Amniotic epithelial cell (primary cell): ENCODE measurements around the gene MRPL27.

ENCODE experiments used
- DNase-seq: peaks from one replicate; pipeline ENCODE4 v3.0.0-alpha.2; 2010; ENCODE audit warnings: low read depth

Gene MRPL27

DNA sequence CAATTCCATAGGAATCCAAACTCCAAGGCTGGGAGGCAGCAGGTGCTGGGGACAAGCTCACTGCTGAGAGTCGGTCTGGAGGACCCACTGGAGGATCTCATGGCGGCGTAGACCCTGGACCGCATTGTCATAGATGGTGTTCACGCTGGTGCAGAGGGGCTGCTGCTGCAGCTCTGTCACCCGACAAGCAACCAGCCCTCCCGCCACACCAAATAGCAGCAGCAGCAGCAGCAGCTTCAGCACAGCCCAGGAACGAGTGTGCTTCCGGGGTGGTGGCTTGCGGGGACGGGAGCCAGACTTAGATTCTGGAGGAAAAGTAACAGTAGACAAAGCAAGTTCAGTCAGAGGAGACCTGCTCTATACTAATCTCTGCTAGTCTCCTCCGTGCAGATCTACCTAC, 9.9 kb upstream of the MRPL27 start:
- DNase-seq: no peak

DNA sequence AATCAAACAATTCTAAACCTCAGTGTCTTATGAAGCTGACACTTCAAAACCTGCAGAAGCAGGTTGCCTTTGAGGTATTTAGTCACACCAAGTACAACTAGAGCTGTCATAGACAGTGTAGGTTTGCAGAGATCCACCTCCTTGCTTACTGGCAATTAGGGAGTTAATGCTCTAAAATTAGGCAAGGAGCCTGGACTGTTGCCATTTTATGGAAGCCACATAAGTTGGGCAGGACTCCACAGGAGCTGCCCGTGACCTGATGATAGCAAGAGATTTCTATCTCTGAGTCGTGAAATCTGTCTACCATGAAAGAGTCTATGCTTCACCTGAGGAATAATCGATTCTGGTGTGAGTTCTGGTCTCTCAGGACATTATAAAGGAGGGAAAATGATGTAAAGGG, 8.9 kb upstream of the MRPL27 start:
- peak; percentile 41 for DNase-seq

DNA sequence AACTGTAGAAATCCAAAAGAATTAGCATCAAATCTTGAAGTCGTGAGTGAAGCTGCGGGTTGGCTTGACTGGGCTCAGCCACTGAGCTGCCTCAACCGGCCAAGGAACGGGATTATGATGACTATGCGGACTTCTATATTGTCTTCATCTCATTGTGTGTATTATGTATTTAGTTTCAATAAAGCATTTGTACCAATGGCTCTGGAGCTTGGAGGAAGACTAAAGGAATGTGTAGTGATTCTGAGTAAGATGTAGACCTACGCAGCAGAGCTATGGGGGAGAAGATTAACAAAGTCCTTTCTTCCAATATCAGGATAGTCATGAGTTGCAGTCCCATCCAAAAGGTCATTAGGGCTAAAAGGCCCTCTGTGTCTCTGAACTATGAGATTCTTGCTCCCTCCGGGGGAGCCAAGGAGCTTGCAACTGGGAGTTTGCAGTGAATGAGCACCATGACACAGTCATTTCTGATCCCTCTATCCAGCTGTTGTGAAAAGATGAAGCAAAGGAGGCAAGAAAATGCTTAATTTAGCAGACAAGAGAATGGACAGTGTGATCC, 8.4 kb upstream of the MRPL27 start:
- no peak for DNase-seq

DNA sequence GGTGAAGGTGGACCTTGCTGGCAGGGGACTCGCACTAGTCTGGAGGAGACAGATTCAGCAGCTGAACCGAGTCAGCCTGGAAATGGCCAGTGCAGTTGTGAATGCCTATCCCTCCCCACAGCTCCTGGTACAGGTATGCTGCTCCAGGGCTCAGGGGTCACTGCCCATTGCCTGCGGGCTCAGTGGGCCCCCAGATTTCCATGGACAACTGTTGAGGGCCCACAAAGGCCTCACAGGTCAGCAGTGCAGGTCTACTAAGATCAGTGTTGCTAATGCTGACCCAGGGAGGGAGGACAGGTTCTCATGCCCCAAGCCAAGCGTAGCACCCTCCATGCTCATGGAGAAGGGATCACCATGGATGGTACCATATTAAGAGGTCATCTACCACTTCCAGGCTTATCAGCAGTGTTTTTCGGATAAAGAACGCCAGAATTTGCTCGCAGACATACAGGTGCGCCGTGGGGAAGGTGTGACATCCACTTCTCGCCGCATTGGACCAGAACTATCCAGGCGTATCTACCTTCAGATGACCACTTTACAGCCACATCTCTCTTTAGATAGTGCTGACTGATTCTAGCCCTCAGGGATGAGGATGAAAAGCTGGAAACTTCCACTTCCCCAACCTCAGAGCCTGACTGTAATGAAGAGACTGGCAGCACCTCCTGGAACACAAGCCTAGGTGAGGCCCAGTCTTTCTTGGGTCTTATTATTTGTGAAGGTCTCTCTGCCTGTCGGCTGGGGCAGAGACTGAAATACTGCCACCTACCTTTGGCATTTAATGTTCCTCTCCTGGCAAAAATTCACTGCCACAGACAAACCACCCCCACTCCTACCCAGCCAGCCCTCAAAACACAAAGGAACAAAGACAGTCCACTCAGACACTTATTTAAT, 7.6 kb upstream of the MRPL27 start:
- no peak for DNase-seq

DNA sequence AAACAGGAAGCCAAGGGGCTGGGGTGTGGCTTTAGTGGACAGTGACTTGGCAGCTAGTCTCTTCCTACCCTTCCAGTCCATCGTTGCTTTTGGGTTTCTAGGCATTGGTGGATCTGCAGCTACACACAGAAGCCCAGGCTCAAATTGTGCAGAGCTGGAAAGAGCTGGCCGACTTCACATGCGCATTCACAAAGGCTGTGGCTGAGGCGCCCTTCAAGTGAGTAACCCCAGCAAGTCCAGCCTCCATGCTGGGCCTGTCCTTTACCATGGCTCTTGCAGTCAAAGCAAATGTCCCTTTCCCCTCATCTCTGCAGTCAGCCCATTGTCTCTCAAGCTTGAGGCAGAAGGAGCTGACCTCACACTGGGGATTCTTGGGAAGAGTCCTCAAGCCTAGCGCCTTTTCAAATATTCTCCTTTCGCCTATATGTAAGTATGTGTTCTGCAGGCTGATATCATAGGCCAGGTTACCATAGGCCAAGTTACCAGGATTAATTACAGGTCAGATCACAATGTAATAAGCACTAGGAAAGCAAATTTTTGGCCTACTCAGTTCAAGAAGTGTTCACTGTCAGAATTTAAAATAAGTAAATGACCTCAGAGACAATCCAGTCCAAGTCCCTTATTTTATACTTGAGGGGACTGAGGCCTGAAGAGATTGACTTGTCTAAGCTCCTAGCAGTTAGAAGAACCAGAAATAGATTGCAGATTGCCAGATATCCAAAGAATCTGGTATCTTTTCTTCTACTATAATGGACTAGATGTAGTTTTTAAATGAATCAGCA, 6.6 kb upstream of the MRPL27 start:
- no peak for DNase-seq

DNA sequence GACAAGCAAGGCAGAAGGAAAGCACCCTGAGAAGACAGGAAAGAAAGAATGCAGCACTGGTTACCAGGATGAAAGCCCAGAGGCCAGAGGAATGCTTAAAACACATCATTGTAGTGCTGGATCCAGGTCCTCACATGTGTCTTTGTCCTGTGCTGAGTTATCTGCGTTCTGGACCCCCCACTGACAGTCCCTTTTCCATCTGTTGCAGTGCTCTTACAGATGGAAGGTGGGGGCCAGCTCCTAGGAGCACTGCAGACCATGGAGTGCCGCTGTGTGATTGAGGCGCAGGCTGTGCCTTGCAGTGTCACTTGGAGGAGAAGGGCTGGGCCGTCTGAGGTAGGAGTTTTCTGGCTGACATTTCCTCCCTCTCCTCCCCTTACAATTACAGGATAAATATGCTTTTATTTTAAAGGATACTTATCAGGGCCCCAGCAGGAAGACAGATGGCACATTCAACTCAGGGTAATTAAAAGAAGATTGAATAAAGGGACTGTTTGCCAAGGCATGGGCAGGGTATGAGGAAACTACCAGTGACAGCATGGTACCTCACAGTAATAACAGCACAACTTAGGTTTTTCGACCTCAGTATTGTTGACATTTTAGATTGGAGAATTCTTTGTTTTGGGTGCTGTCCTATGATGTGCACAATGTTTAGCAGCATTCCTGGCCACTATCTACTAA, 3.0 kb upstream of the MRPL27 start:
- no peak for DNase-seq

DNA sequence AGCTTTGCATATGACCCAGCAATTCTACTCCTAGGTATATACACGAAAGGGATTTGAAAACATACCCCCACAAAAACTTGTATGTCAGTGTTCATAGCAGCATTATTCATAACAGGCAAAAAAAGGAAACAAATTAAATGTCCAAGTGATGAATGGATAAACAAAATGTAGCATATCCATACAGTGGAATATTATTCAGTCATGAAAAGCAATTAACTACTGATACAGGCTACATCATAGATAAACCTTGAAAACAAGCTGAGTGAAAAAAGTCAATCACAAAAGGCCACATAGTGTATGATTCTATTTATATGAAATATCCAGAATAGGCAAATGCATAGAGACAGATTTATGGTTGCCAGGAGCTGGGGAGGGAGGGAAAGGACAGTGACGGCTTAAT, 721 bp upstream of the MRPL27 start:
- DNase-seq: no peak

DNA sequence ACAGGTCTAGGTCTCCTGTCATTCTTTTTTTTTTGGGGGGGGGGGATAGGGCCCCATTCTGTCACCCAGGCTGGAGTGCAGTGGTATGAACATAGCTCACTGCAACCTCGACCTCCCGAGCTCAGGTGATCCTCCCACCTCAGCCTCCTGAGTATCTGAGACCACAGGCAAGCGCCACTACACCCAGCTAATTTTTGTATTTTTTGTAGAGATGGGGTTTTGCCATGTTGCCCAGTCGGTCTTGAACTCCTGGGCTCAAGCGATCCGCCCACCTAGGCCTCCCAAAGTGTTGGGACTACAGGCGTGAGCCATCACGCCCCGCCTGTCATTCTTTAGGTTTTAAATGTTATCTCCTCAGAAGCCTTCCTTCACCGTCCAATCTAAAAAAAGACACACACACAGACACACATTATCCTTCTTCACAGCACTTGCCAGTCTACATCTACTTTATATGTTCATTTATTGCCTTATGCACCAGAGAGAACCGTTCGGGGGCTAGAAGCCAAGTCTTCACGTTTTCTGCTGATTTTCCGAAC, 694 bp downstream of the MRPL27 start:
- DNase-seq: no peak

DNA sequence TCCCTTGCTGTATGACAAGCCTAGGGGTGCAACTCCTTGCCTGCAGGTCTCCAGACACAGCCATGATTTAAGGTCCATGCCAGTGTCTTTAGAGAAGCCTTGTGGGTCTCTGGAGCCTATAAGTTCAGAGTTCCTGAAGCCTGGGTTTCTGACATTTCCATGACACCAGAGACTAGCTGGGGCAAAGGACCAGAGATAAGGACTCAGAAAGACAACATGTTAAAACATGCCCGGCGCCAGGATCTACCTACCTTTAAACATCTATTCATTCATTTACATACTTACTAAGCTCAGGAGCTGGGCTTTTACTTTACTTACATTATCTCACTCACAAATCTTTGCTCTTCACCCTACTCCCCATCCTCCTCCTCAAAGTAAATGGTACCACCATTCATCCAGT, 1.5 kb downstream of the MRPL27 start:
- DNase-seq: no peak

DNA sequence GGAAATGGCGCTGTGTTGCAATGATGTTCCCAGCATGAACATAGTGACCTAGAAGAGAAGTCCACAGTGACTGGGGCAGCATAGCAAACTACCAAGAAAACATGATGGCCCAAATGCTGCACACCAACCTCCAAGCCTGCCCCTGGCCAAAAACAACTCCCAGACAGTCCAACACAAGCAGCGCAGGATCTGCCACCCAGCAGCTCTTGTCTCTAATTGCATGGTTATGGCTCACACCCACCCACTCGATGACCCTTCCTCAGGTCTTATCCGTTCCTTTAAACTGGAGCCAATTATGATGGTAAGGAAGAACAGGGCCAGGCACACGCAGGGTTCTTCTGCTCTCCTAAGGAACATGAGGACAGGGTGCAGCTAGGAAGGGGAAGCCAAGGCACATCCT, 2.9 kb downstream of the MRPL27 start:
- no peak for DNase-seq

DNA sequence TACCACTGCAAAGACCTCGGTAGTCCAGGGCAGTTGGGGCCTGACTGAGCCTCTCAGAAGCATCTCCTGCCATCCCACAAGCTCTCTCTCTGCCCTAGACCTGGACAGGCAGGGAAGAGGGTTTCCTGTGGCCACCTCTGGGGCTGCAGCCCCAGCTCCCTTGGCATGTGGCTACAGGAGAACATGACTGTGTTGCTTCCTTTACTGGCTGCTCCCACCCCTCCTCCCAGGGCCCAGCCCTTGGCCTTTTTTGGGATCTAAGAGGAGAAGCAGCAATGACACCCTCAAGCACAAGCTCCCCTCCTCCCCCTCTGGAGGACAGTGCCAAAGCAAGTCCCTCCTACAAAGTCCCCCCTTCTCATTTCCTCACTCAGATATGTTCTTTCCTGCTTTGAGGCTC, 5.6 kb downstream of the MRPL27 start:
- no peak for DNase-seq

DNA sequence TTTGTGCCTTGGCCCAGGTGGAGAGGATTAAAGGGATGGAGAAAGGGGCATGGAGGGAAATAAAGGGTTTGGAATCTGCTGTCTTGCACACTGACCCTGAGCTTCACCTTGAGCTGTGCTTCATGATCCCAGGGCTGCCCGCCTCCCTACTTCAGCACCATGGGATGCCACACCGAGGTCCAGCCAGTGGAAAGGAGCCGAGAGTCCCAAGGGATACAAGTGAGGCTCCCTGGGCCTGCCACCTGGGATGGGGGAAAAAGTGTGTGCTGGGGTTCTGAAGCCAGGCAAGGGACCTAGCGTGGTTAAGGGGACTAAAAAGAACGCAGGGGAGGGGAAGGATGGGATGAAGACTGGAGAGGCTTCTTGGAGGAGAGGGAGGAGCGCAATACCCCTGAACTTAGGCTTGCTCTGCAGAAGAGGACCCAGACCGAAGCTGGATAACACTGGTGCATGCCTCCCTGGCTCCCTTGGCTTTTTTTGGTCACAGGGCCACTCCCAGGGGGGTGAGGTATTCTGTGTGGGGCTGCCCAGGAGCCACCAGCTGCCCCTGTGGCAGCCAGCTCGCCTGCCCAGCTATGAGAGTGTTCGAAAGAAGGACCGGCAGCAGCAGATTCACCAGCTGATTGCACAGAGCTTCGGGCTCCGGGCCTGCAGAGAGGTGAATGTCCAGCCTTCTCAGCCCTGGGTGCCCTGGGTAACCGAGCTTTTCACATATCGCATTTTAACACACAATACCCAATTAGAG, 7.2 kb downstream of the MRPL27 start:
- no peak for DNase-seq

DNA sequence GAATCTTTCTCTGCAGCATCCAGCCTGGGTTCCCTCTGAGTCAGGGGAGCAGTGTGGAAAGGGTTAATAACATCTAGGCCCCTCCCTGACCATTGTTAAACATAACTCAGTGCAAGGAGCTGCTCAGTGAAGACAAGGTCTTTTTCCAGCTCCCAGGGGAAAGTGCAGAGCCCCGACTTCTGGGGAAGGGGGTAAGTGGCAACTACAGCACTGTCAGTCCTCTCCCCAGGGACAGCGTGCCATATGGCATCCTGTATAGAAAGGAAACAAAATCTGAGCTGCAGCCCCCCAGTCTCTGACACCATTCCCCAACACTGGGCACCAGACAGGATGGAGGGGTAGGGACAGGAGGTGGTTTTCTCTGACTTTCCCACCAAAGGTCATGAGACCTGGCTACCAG, 7.8 kb downstream of the MRPL27 start:
- no peak for DNase-seq

DNA sequence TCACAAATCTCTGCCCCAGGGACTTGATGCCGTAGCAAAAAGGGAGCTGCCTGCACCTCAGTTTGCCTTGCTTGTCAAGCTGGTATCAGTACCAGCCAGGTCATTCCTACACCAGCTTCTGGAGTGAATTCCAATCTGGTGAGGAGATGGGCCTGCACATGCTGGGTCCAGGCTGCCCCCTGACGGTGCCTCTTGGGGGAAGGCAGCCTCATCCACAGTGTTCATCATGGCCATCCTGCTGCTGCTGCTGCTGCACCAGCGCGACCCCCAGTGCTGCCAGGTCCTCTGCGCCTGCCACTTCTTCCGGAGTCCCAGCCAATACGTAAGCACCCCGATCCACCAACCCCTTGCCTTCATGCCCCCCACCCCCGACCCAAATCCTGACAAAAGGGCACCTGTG, 8.3 kb downstream of the MRPL27 start:
- peak; percentile 69 for DNase-seq

DNA sequence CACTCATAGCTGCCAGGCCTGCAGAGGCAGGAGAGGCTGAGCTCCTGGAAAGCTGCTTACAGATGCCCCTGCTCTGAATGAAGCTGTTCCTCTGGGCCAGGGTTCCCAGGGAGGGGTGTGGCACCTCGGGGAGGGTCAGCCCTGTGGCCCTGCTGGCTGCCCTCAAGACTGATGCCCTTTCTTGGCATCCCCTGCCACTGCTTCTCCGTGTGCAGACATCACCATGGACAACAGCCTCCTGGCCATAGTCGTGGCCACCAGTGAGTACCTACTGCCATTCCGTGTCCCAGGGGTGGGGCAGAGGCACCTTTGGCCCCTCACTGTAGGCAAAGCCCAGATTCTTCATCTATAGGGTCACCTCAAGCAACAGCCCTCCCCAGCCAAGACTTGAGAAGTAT, 8.9 kb downstream of the MRPL27 start:
- DNase-seq: no peak

DNA sequence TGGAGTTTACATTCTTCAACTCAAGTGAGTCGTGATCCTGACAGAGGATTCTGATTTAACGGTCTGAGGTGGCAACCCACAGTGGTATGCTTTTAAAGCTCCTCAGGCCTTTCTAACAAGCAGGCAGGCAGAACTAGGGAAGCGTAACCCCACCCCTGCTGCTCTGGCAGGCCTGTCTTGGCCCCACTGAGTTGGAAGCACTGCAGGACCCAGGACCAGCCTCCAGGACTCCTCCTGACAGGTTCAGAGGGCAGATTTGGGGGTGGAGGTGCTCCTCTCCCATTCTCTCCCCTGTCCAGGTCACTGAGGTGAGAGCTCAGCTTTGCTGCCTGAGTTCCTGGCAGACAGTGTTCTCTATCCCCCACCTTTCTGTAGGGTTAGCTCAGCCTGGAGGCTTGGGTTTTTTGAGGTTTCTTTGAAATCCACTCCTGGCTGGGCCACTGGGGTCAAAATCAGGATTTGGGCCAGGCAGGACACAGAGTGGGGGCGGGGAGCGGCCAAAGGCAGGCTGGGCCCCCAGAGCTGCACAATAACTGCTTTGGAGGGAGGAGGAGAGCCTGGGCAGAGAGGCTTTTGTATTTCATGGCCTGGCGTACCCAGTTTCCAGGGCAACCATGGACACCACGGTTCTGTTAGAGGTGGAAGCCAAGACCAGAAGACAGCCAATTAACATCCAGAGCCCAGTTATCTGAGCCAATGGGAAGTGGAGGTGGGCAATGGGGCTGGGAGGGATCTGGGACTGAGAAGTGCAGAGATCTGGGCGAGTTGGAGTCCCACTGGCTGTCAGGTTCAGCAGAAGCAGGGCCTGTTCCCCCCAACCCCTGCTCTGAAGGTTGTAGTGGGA, 9.5 kb downstream of the MRPL27 start:
- DNase-seq: peak; percentile 69

DNA sequence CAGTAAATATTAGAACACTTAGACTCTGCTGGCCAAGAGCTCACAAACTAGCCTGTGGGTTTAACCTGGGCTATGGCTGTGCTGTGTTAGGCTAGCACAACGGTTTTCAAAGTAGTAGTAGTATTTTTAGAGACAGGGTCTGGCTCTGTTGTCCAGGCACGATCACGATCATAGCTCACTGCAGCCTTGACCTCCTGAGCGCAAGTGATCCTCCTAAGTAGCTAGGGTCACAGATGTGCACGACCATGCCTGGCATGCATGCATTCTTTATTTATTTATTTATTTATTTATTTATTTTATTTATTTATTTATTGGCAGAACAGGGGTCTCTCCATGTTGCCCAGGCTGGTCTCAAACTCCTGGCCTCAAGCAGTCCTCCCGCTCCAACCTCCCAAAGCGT, 10.3 kb downstream of the MRPL27 start:
- no peak for DNase-seq

DNA sequence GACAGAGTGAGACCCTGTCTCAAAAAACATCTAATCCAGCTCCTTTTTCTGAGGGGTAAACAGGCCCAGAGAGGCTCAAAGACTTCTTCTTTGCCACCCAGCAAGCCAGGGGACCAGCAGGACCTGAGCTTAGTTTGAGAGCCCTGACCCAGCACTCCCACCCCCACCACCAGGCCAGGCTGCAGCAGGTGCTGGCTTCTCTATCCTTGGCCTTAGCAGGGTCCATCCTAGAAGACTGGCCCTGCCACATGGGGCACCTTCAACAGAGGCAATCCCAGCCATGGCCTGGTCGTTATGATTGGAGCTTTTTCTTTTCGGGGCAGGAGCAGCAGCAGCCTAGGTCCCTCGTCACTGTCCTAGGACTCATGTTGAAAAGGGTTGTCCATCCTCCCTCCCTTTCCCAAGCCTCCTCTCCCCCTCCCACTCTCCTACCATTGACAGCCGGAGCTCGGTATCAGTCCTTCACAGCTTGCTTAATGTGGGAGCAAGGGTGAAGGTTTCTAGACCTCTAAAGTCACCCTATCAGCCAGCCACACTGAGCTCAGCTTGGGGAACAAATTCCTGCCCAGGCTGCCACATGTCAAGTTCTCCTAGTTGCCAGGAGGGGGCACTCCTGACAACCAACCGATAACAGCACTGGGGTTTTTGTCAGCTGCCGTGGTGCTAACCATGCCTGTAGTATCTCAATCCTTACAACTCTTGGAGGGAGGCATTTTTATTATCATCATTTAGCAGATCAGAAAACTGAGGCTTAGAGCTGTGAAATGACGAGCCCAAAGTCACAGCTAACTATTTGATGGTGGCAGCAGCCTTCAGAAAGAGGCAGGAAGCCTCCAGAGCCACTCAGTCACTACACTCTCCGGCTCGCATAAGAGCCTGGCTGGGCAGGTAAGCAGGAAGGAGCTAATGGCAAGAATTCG, 11.2 kb downstream of the MRPL27 start:
- DNase-seq: peak; percentile 74

DNA sequence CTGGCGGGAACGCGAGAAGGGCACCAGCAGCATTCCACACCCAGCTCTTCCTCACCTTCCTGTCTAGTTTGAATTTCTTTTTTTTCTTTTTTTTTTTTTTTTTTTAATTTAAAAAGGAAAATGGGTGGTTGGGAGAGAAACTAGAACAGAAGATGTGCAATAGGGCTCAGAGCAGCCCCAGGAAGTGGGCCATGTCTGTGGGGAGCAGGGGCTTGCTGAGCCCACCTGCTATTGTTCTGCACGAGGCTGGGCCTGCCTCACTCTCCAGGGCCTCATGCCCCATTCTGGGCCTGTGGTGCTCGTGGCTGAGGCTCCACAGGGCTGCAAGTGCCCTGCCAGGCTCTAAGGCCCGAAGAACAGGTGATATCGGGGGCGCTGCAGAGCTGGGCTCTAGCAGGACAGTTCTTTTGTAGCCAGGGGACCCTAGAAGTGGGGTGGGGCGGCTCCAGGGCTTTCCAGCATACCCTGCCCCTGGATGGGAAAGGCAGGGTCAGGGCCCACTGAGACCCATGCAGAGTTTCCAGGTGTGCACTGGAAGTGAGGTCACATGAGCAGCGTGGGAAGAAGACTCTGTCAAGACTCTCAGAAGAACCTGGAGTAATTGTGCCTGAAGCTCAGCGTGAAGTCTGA, 12.4 kb downstream of the MRPL27 start:
- no peak for DNase-seq
